ENCODE results near the gene HPS1. TPM values are rescaled to one million over a fixed set of nuclear protein-coding genes. Genes with fewer than 3 reads are reported as not detected.

Gene HPS1
- total and polyA plus RNA-seq, 2 donors (not counting 3 experiments of a cell fraction or from before 2014, with no cell fraction given) = 60.7 to 67.5 TPM

GRCh38 chr10:98472196-98472595, 25.5 kb upstream of the HPS1 start:
- no TSS peak for BruUV-seq (replicated peaks)
- no peaks in the 10 kb centered on the region for H3K9me1 ChIP-seq (replicated peaks; ENCODE audit: control insufficient read depth, extremely low read depth, insufficient read depth, low read length)
- no peak overlapping the region for H2AFZ ChIP-seq (ENCODE audit: low read depth, low read length)
- no peaks in the 10 kb centered on the region for H3K79me2 ChIP-seq (ENCODE audit: control insufficient read depth, insufficient read depth, low read length)
- ChIA-PET CTCF (interaction anchor here (1.2 to 1.3 kb wide), 2 partner anchors 47 to 804 kb away, joined by 3 read pairs; no protein-coding TSS in a partner anchor), POLR2A (no interaction called here)
- dilution Hi-C loops (cut with MboI; ENCODE audit: extremely low pct_ligation_motif_present, low sequenced_read_pairs) (no loop called here), intact Hi-C loops (cut with micrococcal nuclease) (no loop called here)
- H3K27ac ChIP-seq (ENCODE audit: insufficient read depth, low read depth, low read length) = no peak overlapping the region
- H3K4me1 ChIP-seq (ENCODE audit: control insufficient read depth, extremely low read depth, insufficient read depth, low read length) = peaks cover 3% of the 10 kb centered on the region
- H3K36me3 ChIP-seq (ENCODE audit: control insufficient read depth in 2 of 2, extremely low read depth in 1 of 2, insufficient read depth in 2 of 2, low read length in 2 of 2) = no peaks in the 10 kb centered on the region
- no peaks in the 10 kb centered on the region for H3K9me3 ChIP-seq (replicated peaks; ENCODE audit: control insufficient read depth, insufficient read depth, low read length)
- no peak for DNase-seq (ENCODE audit: low read depth, low spot score)
- H3K4me3 ChIP-seq (replicated peaks in 1 of 3; ENCODE audit: insufficient read depth in 1 of 3, low read depth in 1 of 3, low read length in 3 of 3) = no peak overlapping the region
- H3K27me3 ChIP-seq (ENCODE audit: control insufficient read depth in 2 of 2, insufficient read depth in 2 of 2, low read length in 2 of 2) = no peaks in the 10 kb centered on the region
- no peaks in the 10 kb centered on the region for H4K20me1 ChIP-seq (replicated peaks; ENCODE audit: control insufficient read depth, extremely low read depth, insufficient read depth, low read length)
- TF ChIP-seq MAX (IDR thresholded peaks at IDR 0.05; ENCODE audit: insufficient read depth, insufficient read length) (no peak), MYC (IDR thresholded peaks at IDR 0.05; ENCODE audit: low read depth, low read length) (no peak), JUN (IDR thresholded peaks at IDR 0.05; ENCODE audit: borderline replicate concordance, insufficient read depth, insufficient read length, low read depth) (no peak), POLR2A (IDR thresholded peaks at IDR 0.05; ENCODE audit: low read depth, low read length) (no peak), EZH2 (IDR thresholded peaks at IDR 0.05; ENCODE audit: borderline replicate concordance, low read depth, low read length, severe bottlenecking) (no peak), CTCF (IDR thresholded peaks at IDR 0.05; ENCODE audit: extremely low read depth in 1 of 2, insufficient read depth in 1 of 2, low read depth in 1 of 2, low read length in 2 of 2) (no peak)
- no peak overlapping the region for H3K4me2 ChIP-seq (ENCODE audit: insufficient read depth, low read length)
- no peak for FAIRE-seq
- no peak overlapping the region for H3K9ac ChIP-seq (replicated peaks; ENCODE audit: extremely low read depth, insufficient read depth, low read length)

- intact Hi-C loops (cut with micrococcal nuclease) (no loop called here), dilution Hi-C loops (cut with MboI; ENCODE audit: extremely low pct_ligation_motif_present, low sequenced_read_pairs) (no loop called here)
- Histone ChIP-seq H3K4me3 (replicated peaks in 1 of 3; ENCODE audit: insufficient read depth in 1 of 3, low read depth in 1 of 3, low read length in 3 of 3) (no peak overlapping the region), H3K9me1 (replicated peaks; ENCODE audit: control insufficient read depth, extremely low read depth, insufficient read depth, low read length) (no peaks in the 10 kb centered on the region), H3K27me3 (ENCODE audit: control insufficient read depth in 2 of 2, insufficient read depth in 2 of 2, low read length in 2 of 2) (no peaks in the 10 kb centered on the region), H2AFZ (ENCODE audit: low read depth, low read length) (no peak overlapping the region), H4K20me1 (replicated peaks; ENCODE audit: control insufficient read depth, extremely low read depth, insufficient read depth, low read length) (no peaks in the 10 kb centered on the region), H3K27ac (ENCODE audit: insufficient read depth, low read depth, low read length) (no peak overlapping the region), H3K4me2 (ENCODE audit: insufficient read depth, low read length) (no peak overlapping the region), H3K36me3 (ENCODE audit: control insufficient read depth in 2 of 2, extremely low read depth in 1 of 2, insufficient read depth in 2 of 2, low read length in 2 of 2) (no peaks in the 10 kb centered on the region), H3K4me1 (ENCODE audit: control insufficient read depth, extremely low read depth, insufficient read depth, low read length) (peaks cover 3% of the 10 kb centered on the region), H3K9me3 (replicated peaks; ENCODE audit: control insufficient read depth, insufficient read depth, low read length) (no peaks in the 10 kb centered on the region), H3K79me2 (ENCODE audit: control insufficient read depth, insufficient read depth, low read length) (no peaks in the 10 kb centered on the region), H3K9ac (replicated peaks; ENCODE audit: extremely low read depth, insufficient read depth, low read length) (no peak overlapping the region)
- no peak for TF ChIP-seq POLR2AphosphoS5 (IDR thresholded peaks at IDR 0.05; ENCODE audit: insufficient read depth, low read depth, low read length)
- TF ChIP-seq GATA2 (IDR thresholded peaks at IDR 0.05; ENCODE audit: insufficient read depth, insufficient read length, low read depth, low read length) = no peak
- TF ChIP-seq JUN (IDR thresholded peaks at IDR 0.05; ENCODE audit: borderline replicate concordance, insufficient read depth, insufficient read length, low read depth) = no peak
- no peak for TF ChIP-seq MYC (IDR thresholded peaks at IDR 0.05; ENCODE audit: low read depth, low read length)
- TF ChIP-seq FOS (IDR thresholded peaks at IDR 0.05; ENCODE audit: borderline replicate concordance, insufficient read depth, low read length) = no peak
- no peak for TF ChIP-seq POLR2A (IDR thresholded peaks at IDR 0.05; ENCODE audit: low read depth, low read length)
- TF ChIP-seq EZH2 (IDR thresholded peaks at IDR 0.05; ENCODE audit: borderline replicate concordance, low read depth, low read length, severe bottlenecking) = no peak
- CTCF ChIA-PET = interaction anchor here (0.8 to 1.3 kb wide), 3 partner anchors 9 to 806 kb away, joined by 3 read pairs; no protein-coding TSS in a partner anchor
- DNase-seq (ENCODE audit: low read depth, low spot score) (no peak), FAIRE-seq (no peak)
- BruUV-seq (replicated peaks) = no TSS peak
- POLR2A ChIA-PET = no interaction called here
Observed at GRCh38 chr10:98470850-98471249, 24.1 kb upstream of the HPS1 start.

All from endothelial cell of umbilical vein (primary cell).